Hindlimb muscle (tissue), 1 donor: ENCODE results near the gene CHRNB2. TPM values are rescaled to one million over a fixed set of nuclear protein-coding genes. Genes with fewer than 3 reads are reported as not detected.

Source experiments
- DNase-seq: peaks from one replicate; pipeline ENCODE4 v3.0.0-alpha.2; 2013
- polyA plus RNA-seq: library from polyadenylated mRNA; unstranded; fragments of 120-200 nt; gene quantifications from one replicate; pipeline ENCODE4 v1.2.1, GENCODE V29; 2013; ENCODE audit not compliant: insufficient read length

CHRNB2 gene
- polyA plus RNA-seq, 1 donor, result 0.26 TPM

DNA sequence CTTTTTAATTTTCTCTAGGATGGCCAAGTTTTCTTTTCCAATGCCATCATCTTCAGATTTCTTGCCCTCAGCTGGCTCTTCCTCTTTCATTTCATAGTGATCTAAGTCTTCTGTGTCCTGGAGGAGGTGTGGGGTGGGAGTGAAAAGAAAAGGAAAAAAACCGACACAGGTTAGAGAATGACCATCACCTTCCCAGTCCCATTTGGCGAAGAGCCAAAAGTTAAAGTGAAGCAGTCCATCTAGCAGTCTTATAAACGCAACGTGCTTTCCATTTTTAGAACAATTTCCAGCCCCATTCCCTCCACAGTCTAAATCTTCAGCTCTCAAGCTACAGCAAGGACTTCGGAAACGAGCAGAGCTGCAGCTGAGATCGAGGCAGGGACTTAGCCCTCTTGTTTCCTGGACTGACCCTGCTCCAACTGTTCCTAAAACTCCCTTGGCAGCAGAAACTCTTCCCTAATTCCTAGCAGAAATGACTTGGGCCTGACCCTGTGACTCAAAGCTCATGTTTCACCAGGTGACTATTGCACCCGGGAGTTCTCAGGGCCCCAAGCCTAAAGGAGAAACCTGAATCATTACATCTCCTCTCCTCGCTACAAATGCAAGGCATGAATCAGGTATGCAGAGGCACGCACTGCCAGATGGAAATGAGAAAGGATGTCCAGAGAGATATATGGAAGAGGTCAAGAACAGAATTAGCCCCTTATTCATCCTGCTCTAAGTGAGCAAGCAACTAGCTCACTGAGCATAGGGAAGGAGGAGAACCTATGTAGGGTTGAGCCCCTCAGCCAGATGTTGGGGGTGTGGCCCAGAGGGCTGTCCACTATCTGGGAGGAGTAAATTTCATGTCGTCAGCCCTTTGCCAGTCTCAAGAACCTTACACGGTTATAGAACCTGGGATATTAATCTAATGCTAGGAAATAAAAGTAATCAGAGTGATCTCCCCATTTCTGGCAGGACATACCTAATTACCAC lies 14.2 kb upstream of the CHRNB2 start:
- no peak for DNase-seq

DNA sequence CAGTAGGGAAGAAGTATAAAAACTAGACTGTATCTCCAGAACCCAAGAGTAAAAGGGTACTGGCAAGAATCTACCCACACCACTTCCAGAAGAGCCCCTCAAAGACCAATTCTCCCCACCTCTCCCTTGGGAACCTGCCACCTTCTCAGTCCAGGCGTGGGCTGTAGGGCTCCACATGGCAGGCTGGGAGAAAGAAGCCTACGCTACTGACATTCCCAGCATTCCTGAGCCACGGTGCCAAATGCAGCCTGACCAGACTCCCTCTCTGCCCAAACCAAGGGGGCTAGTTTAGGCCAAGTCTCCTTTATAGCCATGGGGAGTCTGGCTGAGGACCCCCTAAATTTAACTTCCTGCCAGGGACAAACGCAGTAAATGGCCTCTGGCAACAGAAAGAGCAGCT lies 11.2 kb upstream of the CHRNB2 start:
- no peak for DNase-seq

GRCh38 chr1:154557248-154557938 lies 10.2 kb upstream of the CHRNB2 start:
- no peak for DNase-seq

DNA sequence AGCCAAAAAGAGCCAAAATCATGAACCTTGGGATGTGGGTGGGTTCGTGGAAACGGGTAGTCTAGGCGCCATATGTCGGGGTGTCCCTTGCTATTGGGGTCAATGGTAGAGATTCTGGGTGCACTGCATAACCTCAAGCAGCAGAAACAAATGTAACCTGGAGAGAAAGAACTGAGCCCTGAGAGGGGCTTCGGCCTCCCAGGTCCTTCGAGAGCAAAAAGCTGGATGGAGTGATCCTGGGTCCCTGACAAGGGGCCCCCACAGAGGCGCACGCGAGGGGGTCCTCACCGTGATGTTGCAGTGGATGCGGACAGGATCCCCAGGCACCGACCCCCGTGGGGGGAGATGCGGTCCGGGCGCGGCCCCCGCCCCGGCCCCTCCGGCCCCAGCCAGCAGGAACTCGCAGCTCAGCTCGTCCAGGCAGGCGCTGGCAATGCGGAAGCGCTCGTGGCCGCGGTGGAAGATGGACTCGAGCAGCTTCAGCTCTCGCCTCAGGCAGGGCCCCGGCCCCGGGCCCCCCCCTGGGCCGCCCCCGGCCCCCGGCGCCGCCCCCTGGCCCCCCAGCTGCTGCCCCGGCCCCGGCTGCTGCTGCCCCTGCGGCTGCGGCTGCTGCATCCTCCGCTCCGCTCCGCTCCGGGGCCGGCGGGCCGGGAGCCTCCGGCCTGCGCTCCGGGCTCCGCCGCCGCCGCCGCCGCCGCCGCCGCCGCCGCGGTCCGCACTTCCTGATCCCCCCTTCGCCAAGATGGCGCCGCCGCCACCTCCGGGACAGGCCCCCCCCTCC lies 9.4 kb upstream of the CHRNB2 start, which contains the start of gene UBE2Q1:
Gene UBE2Q1, minus strand, starts transcription at position 724 of the 781 bp plus-strand sequence. Its CDS starts 109 bp downstream, at position 615.
- DNase-seq, result peak; percentile 41

DNA sequence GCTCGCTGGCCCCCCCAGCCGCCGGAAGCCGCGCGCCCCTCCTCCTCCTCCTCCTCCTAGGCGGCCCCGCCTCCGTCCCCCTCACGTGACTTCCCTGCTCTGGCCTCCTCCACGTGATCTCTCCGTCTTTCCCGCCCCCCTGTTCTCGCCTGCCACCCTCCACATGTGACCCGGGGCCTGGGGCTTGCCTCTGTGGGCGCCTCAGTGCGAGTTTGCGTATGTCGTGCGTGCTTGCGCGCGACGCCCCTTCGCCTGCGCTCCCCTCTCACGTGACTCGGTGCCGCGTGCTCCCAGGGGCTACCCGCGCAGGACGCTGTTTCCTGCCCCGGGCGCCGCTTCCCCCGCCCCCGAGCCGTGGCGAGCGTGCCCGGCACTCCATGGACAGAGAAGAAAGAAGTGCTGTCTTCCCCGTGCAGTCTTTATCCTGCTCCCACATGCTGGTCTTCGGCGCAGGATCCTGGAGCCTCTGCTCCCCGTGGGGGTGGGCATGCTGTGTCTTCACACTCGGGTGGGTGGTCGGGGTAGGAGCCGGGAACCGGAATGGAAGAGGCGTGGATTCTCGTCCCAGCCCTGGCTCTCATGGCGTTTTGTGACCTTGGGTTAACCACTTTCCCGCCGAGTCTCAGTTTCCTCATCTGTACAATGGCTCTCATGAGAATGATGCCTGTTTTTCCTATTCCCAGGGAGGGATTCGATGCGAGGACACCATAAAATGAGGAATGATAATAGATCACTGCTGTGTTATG lies 8.7 kb upstream of the CHRNB2 start:
- DNase-seq, result peak; percentile 99

- peak; percentile 89 for DNase-seq
Measured at GRCh38 chr1:154559466-154560044, 8.0 kb upstream of the CHRNB2 start.

GRCh38 chr1:154565876-154566275 lies 1.7 kb upstream of the CHRNB2 start:
- DNase-seq, result no peak

DNA sequence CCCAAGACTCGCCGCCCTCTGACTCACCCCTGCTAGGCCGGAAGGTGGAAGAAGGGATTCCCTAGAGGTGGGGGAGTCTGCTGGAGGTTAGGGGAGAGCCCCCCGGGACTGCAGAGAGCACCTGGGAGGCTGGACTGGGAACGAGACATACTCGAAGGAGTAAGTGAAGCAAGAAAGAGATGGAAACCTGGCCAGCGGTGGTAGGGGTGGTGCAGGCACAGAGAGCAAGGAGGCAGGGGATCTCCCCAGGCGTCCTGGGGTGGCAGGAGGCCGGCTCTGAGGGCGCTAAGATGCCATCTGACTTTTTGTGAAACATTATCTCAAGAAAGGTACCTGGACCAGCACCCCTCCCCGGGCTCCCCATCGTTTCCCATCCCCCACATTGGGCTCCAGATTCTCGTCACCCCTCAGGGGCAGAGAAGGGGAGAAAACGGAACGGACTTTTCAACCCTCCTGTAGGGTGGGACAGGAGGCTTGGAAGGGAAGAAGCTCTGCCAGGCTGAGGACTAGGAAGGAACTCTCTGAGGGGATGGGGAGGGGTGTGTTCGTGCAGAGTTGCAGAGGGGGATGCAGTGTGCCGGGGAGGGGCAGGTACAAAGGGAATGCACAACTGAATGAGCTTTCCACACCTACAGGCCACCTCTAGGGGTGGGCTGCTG lies 708 bp downstream of the CHRNB2 start:
- no peak for DNase-seq

DNA sequence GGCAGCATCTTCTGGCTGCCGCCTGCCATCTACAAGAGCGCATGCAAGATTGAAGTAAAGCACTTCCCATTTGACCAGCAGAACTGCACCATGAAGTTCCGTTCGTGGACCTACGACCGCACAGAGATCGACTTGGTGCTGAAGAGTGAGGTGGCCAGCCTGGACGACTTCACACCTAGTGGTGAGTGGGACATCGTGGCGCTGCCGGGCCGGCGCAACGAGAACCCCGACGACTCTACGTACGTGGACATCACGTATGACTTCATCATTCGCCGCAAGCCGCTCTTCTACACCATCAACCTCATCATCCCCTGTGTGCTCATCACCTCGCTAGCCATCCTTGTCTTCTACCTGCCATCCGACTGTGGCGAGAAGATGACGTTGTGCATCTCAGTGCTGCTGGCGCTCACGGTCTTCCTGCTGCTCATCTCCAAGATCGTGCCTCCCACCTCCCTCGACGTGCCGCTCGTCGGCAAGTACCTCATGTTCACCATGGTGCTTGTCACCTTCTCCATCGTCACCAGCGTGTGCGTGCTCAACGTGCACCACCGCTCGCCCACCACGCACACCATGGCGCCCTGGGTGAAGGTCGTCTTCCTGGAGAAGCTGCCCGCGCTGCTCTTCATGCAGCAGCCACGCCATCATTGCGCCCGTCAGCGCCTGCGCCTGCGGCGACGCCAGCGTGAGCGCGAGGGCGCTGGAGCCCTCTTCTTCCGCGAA lies 3.8 kb downstream of the CHRNB2 start:
- no peak for DNase-seq

GRCh38 chr1:154571964-154572288 lies 4.3 kb downstream of the CHRNB2 start:
- no peak for DNase-seq

DNA sequence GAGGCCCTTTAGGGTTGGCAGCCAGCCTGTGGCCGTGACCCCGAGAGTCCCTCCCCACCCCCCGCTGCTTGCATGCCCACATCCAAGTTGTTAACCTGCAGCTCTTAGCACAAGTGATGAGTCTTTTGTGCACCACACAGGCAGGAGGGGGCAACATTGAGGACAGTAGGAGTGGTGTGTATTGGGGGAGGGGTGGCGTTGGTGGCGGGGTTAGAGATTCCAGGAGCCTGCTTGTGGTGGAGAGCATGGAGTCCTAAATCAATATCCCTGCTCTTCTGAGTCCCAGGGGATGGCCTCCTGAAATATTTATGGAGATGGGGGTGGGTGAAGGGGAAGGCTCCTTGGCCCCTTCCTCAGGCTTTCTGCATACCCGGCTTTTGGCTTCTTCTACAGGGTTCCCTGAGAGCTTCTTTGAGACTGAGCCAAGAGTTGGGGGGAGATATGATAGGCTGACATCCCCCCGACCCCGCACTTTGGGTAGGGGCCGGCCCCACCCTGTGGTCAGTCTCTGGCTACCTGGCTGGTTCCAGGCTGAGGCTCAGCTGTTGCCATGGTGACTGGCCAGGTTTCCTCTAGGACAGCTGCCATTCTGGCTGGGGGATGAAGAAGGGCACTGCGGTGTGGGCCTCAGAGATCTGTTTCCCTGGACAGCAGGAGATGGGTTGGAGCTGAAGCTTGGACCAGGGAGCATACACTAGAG lies 5.0 kb downstream of the CHRNB2 start:
- no peak for DNase-seq

- no peak for DNase-seq
Measured at GRCh38 chr1:154573168-154573510, 5.6 kb downstream of the CHRNB2 start.

- no peak for DNase-seq
Measured at GRCh38 chr1:154574716-154575115, 7.1 kb downstream of the CHRNB2 start.

DNA sequence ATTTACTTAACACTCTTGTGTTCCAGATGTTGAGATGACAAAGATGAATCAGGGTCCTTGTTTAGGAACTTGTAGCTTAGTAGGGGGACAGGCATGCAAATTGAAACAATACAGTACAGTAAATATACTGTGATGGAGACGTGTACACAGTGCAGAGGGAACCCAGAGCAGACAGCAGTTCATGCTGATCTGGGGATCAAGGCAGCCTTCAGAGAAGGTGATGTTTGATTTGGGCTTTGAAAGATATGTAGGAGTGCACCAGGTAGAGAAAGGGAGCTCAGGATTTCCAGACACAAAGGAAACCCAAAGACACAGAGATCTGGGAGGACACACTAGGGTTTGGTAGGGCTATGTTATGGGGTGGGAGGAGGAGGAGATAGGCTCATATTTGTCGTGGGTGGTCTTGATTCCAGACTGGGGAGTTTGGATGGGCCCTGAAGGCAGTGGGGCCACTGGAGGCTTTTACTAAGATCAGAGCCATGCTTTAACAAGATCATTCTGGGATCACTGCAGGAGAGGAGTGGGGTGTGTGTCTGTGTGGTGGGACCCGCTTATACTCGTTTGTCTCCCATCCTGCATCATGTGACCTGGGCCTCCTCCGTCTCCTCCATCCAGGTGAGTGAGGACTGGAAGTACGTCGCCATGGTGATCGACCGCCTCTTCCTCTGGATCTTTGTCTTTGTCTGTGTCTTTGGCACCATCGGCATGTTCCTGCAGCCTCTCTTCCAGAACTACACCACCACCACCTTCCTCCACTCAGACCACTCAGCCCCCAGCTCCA lies 7.8 kb downstream of the CHRNB2 start:
- DNase-seq, result no peak

DNA sequence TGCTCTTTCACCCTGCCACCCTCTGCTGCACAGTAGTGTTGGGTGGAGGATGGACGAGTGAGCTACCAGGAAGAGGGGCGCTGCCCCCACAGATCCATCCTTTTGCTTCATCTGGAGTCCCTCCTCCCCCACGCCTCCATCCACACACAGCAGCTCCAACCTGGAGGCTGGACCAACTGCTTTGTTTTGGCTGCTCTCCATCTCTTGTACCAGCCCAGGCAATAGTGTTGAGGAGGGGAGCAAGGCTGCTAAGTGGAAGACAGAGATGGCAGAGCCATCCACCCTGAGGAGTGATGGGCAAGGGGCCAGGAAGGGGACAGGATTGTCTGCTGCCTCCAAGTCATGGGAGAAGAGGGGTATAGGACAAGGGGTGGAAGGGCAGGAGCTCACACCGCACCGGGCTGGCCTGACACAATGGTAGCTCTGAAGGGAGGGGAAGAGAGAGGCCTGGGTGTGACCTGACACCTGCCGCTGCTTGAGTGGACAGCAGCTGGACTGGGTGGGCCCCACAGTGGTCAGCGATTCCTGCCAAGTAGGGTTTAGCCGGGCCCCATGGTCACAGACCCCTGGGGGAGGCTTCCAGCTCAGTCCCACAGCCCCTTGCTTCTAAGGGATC lies 8.5 kb downstream of the CHRNB2 start:
- no peak for DNase-seq

GRCh38 chr1:154577346-154578057 lies 9.9 kb downstream of the CHRNB2 start:
- DNase-seq, result no peak

DNA sequence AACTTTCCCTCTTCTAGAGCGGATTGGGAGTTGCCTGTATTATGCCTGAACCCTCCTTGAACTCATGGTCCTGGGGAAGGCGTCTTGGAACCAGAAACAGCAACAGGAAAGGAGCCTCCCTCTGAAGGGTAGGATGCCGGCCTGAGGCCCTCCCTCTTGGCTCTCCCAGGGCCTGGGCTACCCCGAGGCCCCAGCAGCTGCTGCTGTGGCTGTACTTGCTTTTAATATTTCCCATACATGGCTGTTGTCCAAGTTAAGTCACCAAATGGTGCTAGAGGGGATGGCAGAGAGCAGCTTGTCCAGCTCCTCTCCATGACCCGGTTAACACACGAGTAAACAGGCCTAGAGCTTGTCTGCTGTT lies 10.5 kb downstream of the CHRNB2 start:
- no peak for DNase-seq

- no peak for DNase-seq
Measured at GRCh38 chr1:154579374-154579773, 11.8 kb downstream of the CHRNB2 start.
